CD4-positive, alpha-beta T cell treated with Interleukin-15 for 1 hour (primary cell): ENCODE results near the gene MTHFD1.
A peak's percentile ranks its signal among the peaks of the same experiment; 100 is the strongest.
"Not testable (repeated sequence)": the region's sequence is repeated elsewhere in the genome, so short reads cannot be mapped to it uniquely, and the experiment has no call there.

ENCODE experiments used
- DNase-seq: peaks from one replicate; pipeline ENCODE4 v3.0.0-alpha.2; 2020

MTHFD1 gene

DNA sequence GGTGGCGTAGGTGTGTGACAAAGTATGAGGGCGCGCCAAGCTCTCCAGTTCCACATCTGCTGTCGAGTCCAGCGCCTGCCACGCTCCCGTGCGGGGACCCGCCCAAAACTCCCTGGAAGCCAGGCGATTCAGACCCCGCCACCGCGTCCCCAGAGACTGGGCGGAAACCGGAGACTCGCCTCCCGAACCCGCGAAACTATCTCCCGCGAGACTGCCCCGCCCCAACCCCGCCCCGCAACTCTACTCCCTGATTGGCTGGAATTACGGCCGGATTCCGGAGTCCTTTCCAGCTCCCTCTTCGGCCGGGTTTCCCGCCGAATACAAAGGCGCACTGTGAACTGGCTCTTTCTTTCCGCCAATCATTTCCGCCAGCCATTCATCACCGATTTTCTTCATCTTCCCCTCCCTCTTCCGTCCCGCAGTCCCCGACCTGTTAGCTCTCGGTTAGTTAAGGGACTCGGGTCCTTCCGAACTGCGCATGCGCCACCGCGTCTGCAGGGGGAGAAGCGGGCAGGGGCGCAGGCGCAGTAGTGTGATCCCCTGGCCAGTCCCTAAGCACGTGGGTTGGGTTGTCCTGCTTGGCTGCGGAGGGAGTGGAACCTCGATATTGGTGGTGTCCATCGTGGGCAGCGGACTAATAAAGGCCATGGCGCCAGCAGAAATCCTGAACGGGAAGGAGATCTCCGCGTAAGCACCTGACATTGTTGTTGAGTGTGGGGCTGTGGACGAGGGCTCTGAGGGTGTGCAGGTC is at the start of gene MTHFD1:
TSS of gene MTHFD1 (plus strand) at position 572 of the 751 bp plus-strand sequence. CDS start at position 647, 75 bp downstream.
- DNase-seq, result peak; percentile 97

DNA sequence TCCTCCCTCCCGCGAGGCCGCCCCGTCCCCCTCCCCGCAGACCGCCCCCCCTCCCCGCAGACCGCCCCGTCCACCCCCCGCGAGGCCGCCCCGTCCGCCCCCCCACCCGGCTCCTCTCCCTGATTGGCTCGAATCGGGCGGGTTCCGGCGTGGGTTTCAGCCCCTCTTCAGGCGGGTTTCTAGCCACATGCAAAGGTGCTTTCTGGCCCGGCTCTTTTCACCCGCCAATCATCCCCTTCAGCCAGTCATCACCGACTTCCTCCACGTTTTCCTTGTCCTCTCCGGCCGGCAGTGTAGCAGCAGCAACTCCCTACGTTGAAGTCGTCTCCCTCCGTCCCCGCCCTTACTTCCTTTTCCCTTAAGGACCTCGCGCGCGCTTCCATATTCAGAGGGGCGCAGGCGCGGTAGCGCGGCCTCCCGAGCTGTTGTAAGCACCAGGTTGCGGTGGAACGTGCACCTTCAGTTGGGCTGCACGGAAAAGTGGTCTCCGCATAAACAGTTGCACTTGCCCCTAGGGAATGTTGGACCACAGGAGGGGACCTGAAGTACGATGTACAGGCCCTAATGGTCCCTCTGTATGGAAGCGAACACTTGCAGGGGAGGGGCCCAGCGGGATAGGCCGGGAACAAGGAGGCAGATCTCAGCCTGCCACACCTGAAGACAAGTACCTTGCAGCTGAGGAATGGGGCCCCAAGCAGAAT is 49.4 kb upstream of the MTHFD1 start:
- peak; percentile 87 for DNase-seq

DNA sequence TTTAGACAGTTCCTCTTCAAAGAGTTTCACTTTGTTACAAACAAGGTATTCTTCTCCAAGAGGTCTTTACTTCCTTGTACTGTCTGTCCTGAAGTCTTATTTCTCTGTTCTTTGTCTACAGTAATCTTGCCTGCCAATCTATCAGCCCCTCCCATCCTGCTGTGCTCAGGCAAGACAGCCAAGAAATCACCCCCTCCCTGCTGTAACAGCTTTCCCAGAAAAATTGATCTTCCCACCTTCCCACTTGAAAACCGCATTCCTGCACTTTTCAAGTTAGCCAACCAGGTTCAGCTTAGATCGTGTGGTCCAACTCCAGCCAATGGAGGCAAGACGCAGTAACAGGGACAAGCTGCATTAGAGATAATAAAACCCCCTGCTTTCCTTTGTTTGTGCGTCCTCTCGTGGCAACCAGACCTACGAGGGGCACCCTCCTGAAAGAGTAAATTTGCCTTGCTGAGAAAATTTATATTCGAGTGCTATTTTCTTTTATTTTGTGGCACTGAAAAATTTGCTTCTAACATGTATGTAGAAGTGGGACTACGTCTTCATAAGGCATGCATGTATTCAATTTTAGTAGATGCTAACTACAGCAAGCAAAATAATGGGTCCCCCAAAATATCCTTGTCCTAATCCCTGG is 47.5 kb upstream of the MTHFD1 start:
- DNase-seq, result no peak

DNA sequence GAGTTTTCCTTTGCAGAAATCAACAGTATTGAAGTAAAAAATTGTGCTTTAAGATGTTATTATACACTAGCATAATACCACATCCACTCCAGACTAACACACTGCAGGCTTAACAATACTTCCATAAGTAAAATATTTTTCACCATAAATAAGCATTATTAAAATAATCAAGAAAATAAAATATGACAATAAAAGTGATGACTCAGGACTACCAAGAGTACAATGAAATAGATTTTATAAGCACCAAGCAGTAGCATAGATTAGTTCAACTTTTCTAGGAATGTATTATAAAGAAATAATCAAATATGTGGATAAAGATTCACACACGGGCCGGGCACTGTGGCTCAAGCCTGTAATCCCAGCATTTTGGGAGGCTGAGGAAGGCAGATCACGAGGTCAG is 40.4 kb upstream of the MTHFD1 start:
- no peak for DNase-seq

DNA sequence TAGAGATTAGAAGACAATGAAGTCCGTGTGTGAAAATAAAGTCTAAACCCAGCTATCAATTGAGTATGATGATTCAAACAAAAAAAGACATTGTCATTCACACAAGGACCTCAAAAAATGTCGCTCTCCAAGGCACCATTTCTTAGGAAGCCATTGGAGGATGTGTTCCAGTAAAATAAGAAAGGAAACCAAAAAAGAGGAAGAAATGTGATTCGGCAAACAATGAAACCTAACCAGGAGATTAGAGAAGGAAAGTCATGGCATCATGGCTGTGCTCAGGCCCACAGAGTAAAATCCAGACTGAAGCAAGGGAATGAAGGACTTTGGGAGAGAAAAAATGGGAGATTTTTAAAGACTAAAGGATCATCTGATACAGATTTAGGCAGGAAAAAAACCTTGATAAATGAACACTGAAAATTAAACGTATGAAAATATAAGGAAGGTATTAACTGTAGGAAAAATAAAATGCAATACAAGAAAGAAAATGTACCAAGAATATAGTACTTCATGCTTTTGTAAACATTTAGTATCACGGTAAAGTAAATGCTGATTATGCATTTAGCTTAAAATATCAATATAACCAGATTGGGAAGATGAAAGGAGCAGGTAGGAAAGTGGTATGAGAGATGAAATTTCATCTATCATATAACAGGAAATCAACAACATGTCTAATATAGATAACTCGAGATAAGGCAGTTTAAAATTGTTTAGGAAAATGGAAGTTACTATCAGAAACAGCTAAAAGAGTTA is 38.2 kb upstream of the MTHFD1 start:
- no peak for DNase-seq

DNA sequence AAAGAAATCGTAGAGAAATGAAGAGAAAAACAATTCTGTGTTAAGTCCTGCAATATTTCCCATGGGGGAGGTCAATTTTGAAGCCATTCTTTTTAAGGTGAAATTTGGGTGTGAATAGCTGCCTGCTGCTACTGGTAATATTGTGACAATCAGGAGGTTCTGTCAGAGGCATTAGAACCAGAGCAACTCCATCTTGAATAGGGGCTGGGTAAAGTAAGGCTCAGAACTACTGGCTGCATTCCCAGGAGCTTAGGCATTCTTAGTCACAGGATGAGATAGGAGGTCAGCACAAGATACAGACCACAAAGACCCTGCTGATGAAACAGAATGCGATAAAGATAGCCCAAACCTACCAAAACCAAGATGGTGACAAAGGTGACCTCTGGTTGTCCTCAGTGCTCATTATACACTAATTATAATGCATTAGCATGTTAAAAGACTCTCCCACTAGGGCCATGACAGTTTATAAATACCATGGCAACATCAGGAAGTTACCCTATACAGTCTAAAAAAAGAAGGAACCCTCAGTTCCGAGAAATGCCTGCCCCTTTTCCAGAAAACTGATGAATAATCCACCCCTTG is 24.8 kb upstream of the MTHFD1 start:
- no peak for DNase-seq

DNA sequence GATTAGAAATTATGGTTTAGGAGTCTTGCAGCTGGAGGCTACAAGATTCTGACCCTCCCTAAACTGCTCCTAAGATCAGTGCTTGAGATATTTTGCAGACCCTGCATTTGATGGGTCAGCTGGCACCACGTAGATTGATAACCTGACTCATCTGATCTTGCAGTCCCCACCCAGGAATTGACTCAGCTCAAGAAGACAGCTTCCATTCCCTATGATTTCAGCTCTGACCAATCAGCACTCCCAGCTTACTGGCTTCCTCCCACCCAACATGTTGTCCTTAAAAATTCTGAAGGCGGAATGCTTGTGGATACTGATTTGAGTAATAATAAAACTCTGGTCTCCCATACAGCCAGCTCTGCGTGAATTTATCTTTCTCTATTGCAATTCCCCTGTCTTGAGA is 23.2 kb upstream of the MTHFD1 start:
- DNase-seq, result no peak

DNA sequence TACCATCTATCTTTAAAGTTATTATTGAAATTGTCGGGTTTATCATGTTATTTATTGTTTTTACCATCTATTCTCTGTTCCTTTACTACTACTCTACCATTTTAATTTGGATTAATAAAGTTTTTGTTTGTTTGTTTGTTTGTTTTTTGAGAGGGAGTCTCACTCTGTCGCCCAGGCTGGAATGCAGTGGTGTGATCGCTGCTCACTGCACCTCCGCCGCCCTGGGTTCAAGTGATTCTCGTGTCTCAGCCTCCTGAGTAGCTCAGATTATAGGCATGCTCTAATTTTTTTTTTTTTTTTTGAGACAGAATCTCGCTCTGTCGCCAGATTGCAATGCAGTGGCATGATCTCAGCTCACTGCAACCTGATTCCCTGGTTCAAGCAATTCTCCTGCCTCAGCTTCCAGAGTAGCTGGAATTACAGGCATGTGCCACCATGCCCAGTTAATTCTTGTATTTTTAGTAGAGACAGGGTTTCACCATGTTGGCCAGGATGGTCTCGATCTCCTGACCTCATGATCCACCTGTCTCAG is 22.7 kb upstream of the MTHFD1 start:
- DNase-seq, result not testable (repeated sequence)

DNA sequence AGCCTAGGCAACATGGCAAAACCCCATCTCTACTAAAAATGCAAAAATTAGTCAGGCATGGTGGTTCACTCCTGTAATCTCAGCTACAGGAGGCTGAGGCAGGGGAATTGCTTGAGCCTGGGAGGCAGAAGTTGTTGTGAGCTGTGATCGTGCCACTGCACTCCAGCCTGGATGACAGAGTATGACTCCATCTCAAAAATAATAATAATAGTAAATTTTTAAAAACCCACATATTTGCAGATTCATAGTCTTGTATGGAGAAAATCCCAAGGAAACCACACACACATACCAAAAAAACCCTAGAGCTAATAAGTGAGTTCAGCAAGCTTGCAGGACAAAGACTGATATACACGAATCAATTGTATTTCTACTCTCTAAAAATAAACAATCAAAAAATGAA is 19.0 kb upstream of the MTHFD1 start:
- no peak for DNase-seq

DNA sequence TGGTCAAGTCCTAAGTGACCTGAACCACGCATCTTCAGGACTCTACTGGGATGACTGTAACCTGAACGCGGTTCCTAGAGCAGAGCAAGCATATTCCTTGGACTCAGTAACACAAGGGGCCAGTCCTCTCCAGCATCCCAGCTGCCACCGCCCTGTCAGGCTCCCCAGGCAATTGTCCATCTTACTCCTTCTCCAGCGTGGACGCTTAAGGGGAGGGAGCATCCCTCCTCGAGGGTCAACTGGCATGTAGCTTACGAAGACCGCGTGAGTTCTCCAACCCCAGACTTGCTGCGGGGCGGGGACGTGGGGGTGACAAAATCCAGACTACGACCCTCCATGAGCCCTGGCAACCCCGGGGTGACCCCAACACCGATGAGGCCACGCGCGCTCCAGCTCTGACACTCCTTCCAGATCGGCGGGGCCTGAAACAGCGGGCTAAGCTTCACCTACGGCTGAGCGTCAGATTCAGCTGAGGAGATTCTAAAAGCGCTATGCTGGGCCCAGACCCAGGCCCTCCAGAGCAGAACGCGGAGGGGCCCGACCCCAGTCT is 846 bp upstream of the MTHFD1 start:
- DNase-seq, result no peak

DNA sequence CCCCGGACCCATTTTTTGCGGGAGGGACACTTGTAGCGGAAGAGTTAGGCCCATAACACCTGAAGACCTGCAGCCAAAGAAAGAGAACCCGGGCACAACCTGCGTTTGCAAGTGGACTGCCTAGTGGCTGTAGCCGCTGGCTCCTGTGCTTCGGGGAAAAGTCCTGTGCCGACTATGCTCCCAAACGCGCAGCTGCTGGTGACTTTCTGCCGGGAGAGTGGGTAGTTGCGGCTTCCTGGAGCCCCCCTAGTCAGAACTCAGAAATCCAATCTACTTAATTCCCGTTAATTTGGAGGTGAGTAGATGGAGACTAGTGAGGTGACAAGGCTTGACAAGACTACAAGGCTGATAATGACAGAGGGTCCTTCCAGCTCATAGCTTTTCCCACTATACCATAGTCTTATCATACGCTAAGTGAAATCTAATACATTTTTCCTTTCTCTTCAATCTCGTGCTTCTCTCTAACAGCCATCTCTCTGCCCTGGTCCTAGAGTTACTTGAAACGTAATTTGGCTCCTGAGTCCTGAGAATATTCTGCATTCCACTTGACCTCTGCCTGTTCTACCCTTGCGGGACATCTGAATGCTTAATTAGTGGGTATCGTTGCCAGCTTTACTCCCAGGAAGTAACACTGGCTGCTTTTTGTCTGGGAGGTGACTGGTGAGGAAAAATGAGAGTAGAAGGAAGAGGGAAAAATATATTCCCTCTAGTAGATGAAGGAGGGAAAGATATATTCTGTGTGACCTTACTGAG is 556 bp downstream of the MTHFD1 start:
- no peak for DNase-seq

DNA sequence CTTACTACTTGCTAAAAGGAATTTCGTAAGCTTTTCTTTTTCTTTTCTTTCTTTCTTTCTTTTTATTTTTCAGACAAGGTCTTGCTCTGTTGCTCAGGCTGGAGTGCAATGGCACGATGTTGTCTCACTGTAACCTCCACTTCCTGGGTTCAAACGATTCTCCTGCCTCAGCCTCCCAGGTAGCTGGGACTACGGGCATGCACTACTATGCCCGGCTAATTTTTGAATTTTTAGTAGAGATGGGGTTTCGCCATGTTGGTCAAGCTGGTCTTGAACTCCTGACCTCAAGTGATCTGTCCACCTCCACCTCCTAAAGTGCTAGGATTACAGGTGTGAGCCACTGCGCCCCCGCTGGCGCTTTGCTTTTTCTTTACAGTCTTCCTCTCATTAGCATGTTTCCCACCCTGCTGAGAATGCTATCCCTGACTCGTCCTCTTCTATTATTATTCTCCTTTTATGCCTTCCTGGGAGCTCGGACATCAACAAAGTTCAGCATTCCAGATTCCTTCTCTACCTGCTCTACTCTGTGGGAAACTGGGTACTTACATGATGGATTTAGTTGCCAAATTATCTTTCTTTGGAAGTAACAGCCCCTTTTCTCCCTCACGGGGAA is 3.1 kb downstream of the MTHFD1 start:
- no peak for DNase-seq

DNA sequence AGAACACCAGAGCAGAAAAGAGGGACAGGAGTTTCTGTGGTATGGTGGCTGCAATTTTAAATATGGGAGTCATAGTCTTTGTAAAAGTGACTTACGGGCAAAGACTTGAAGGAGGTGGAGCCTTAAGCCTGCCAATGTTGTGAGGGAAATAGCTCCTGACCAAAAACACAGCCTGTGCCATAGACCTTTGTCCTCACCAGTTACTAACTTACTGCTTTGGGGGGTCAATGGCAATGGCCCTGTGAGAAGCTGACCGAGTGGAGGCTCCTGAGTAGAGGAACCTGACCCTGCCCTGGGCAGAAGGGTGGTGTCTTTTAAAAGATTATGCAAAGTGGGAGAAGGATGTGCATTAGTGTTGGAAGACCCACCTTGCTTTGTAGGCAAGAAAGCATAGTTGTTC is 3.8 kb downstream of the MTHFD1 start:
- DNase-seq, result no peak

DNA sequence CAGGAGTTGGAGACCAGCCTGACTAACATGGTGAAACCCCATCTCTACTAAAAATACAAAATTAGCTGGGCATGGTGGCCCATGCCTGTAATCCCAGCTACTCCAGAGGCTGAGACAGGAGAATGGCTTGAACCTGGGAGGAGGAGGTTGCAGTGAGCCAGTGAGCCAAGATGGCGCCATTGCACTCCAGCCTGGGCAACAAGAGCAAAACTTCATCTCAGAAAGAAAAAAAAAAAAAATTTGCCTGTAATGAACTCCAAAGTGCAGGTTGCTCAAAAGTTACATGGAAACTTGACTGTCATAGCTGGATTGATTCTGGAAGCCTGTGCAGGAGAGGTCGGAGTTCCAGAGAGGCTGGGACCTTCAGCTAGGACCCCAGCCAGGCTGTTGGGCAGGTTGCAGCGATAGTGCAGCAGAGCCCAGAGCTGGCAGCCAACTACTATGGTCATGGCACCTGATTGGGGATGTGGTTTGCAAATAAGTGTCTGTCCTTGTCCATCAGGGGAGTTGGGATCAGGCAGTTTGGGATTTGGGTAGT is 5.1 kb downstream of the MTHFD1 start:
- not testable (repeated sequence) for DNase-seq

DNA sequence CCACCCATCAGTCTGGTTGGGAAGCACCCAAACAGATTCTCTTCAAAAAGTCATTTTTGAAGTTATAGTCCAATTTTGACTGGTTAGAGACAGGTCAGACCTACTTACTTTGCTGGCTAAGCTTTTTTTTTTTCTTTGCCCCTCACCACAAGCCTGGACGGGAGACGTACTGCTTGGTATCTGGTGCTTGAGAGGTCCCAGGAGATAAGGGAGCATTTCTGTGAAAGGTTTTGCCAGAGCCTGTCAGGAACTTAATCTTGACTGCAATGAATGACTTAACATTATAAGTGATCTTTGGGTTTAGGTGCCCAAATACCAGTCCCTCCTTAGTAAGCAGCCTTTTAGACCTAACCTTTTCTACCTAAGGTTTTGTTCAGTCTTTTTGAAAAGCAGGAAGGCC is 6.3 kb downstream of the MTHFD1 start:
- no peak for DNase-seq

DNA sequence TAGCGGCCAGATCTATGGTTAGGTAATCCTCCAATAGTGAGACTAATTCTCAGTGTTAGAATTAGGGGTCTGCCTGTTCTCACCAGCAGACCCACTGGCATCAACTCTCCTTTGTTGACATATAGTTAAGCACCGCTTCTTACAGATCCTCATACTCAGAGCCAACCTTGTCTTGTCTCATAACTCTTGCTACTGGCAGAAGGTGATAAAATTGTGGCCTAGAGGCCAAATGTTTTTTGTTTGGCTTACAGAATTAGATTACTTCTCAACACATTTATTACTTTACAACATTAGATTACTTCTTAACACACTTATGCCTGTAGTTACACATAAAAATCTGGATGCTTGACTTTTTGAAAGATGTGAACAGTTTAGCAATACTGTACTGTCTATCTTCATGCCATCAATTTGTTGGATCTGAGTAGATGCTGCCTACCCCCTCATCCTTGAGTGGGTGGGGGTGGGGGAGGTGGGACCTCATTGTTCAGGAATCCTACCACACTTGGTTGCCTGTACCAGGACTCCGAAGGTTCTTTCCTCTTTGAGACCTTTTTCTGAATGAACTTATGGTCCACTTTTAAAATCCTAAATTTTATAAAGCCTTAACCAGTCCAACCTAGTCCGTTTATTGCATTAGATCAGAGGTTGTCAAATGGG is 7.0 kb downstream of the MTHFD1 start:
- DNase-seq, result no peak

DNA sequence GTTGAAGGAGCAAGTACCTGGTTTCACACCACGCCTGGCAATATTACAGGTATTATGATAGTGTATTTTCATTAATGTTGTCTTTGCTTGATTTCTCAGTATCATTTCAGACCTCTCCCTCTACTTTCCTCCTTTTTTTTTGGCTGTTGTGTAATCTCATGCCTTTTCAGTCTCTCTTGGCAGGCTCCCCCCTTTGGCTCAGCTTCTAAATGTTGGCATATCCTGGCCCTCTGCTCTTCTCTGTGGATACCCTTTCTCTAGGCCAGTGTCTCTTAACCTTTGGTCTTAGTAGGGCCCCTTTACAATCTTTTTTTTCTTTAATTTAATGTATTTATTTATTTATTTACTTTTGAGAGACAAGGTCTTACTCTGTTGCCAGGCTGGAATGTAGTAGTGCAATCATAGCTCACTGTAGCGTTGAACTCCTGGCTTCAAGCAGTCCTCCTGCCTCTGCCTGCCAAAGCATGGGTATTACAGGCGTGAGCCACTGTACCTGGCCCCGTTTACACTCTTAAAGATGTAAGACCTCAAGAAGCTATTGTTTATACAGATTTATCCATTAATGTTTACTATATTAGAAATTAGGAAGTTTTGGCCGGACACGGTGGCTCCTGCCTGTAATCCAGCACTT is 12.8 kb downstream of the MTHFD1 start:
- no peak for DNase-seq

DNA sequence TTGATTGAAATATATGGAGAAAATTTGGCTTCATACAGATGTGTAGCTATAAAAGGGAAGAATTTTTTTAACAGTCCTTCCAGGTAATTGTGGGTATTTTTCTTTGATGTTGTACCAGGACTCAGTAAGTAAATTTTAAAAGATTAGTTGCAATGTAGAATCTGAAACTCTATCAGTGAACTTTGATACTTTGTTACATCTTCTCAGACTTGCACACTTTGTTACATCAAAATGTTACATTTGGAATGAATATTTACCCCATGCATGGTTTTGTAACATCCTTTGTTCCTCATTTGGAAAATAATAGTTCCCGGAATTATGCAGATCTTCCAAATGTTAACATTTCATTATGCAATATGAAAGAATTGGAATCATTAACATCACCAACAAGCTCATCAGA is 13.8 kb downstream of the MTHFD1 start:
- no peak for DNase-seq

DNA sequence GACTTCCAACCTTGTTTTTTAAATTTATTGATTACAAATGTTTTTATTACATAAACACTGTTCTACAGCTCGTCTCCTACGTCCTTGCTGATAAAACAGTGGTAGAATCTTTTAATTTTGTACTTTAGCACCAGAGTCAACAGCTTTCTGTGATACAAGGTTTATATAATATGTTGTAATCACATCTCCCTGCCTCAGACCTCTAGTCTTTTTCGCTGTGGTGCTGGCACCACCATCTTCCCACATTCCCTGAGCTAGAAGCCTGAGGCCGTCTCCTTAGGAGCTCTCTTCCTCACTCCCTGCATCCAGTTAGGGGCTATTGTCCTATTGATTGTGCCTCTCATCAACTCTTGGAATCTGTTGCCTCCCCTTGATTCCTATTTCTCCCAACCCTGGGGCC is 17.1 kb downstream of the MTHFD1 start:
- no peak for DNase-seq

DNA sequence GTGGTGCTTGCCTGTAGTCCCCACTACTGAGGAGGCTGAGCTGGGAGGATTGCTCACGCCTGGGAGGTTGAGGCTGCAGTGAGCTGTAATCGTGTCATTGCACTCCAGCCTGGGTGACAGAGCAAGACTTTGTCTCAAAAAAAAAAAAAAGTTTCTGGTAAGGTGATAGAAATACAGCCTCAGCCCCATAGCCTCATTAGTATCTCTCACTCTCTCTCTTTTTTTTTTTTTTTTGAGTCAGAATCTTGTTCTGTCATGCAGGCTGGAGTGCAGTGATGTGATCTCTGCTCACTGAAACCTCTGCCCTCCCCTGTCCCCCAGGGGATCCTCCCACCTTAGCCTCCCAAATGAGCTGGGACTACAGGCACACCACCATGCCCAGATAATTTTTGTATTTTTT is 19.2 kb downstream of the MTHFD1 start:
- DNase-seq, result no peak
